BE2C (cell line): ENCODE results near the gene PRUNE1.

Experiments
- DNase-seq: peaks from one replicate; pipeline ENCODE4 v3.0.0-alpha.2; 2020
- H3K27me3 ChIP-seq: fragments of 250-450 bp; sonication (Bioruptor Pico); 2 replicates; pipeline ENCODE4 v1.5.1; 2020; ENCODE audit warnings: mild to moderate bottlenecking
- H3K36me3 ChIP-seq: fragments of 250-450 bp; sonication (Bioruptor Pico); 2 replicates; pipeline ENCODE4 v1.5.1; 2020; ENCODE audit warnings: mild to moderate bottlenecking
- H3K4me1 ChIP-seq: fragments of 250-450 bp; sonication (Bioruptor Pico); 2 replicates; pipeline ENCODE4 v1.5.1; 2020
- H3K4me3 ChIP-seq: 2 replicates; pipeline ENCODE4 v1.5.1; 2011; ENCODE audit warnings: low read depth, low read length
- H3K9me3 ChIP-seq: fragments of 250-450 bp; sonication (Bioruptor Pico); 2 replicates; pipeline ENCODE4 v1.5.1; 2020
- CTCF ChIP-seq: IDR thresholded peaks from 2 replicates; pipeline ENCODE4 v1.5.1; 2012; ENCODE audit warnings: mild to moderate bottlenecking, low read depth, low read length

PRUNE1 gene

GRCh38 chr1:150976401-150976821 is 31.8 kb upstream of the PRUNE1 start:
- H3K4me1 ChIP-seq = peaks cover 28% of the 10 kb centered on the region
- H3K27me3 ChIP-seq = no peaks in the 10 kb centered on the region
- no peak for DNase-seq
- H3K36me3 ChIP-seq = 0 out of 2 replicates have a peak, but pooled peaks cover 3% of the 10 kb centered on the region
- TF ChIP-seq CTCF = no peak
- H3K4me3 ChIP-seq = no peak overlapping the region
- H3K9me3 ChIP-seq = no peaks in the 10 kb centered on the region

GRCh38 chr1:150976879-150977694 is 31.2 kb upstream of the PRUNE1 start:
- H3K27me3 ChIP-seq = no peaks in the 10 kb centered on the region
- peaks cover 22% of the 10 kb centered on the region for H3K4me1 ChIP-seq
- 0 out of 2 replicates have a peak, but pooled peaks cover 3% of the 10 kb centered on the region for H3K36me3 ChIP-seq
- DNase-seq = peak; percentile 65
- no peak overlapping the region for H3K4me3 ChIP-seq
- no peaks in the 10 kb centered on the region for H3K9me3 ChIP-seq
- TF ChIP-seq CTCF = no peak

- no peaks in the 10 kb centered on the region for H3K9me3 ChIP-seq
- H3K27me3 ChIP-seq = no peaks in the 10 kb centered on the region
- no peaks in the 10 kb centered on the region for H3K36me3 ChIP-seq
- DNase-seq = peak; percentile 86
- TF ChIP-seq CTCF = peak; percentile 100
- H3K4me1 ChIP-seq = peaks cover 15% of the 10 kb centered on the region
- H3K4me3 ChIP-seq = no peak overlapping the region
These were observed 28.9 kb upstream of the PRUNE1 start for GRCh38 chr1:150979092-150980056.

- peaks cover 15% of the 10 kb centered on the region for H3K4me1 ChIP-seq
- peak; percentile 36 for DNase-seq
- H3K9me3 ChIP-seq = no peaks in the 10 kb centered on the region
- no peaks in the 10 kb centered on the region for H3K27me3 ChIP-seq
- no peak for TF ChIP-seq CTCF
- H3K4me3 ChIP-seq = no peak overlapping the region
- H3K36me3 ChIP-seq = no peaks in the 10 kb centered on the region
These were observed 27.0 kb upstream of the PRUNE1 start for GRCh38 chr1:150981177-150981804.

GRCh38 chr1:150981805-150982712 is 26.2 kb upstream of the PRUNE1 start, which contains the start of gene ANXA9:
Gene ANXA9, plus strand, starts transcription at chr1:150982292. Its CDS starts 814 bp downstream, at chr1:150983106.
- TF ChIP-seq CTCF = no peak
- no peaks in the 10 kb centered on the region for H3K27me3 ChIP-seq
- peaks cover 11% of the 10 kb centered on the region for H3K4me1 ChIP-seq
- H3K4me3 ChIP-seq = no peak within 1 kb of the TSS
- H3K36me3 ChIP-seq = no peaks in the 10 kb centered on the region
- no peak for DNase-seq
- H3K9me3 ChIP-seq = no peaks in the 10 kb centered on the region
